Activated T-cell treated with anti-CD3 and anti-CD28 coated beads, Interleukin-2, amount 50 U/mL, for 4 hours (primary cell): ENCODE results near the gene PRKD3. TPM values are rescaled to one million over a fixed set of nuclear protein-coding genes. Genes with fewer than 3 reads are reported as not detected.

Experiments used
- ATAC-seq, 2 donors: fragments of 200-7000 bp; cut with Tn5 transposase; one replicate each; pipeline ENCODE4 v1.10.0; 2021
- DNase-seq: peaks from one replicate; pipeline ENCODE4 v3.0.0-alpha.2; 2020
- H3K27me3 Mint-ChIP-seq: one replicate; pipeline ENCODE4 v1.8.0; 2021; ENCODE audit warnings: low read depth, mixed read lengths
- H3K36me3 Mint-ChIP-seq: one replicate; pipeline ENCODE4 v1.8.0; 2022; ENCODE audit warnings: mixed read lengths; ENCODE audit not compliant: insufficient read depth
- H3K4me1 Mint-ChIP-seq: one replicate; pipeline ENCODE4 v1.8.0; 2021; ENCODE audit warnings: low read depth, mixed read lengths
- H3K4me3 Mint-ChIP-seq: one replicate; pipeline ENCODE4 v1.8.0; 2021; ENCODE audit warnings: mild to moderate bottlenecking, moderate library complexity, mixed read lengths
- H3K9me3 Mint-ChIP-seq: one replicate; pipeline ENCODE4 v1.8.0; 2021; ENCODE audit warnings: mixed read lengths
- total RNA-seq, 3 donors: library from RNA; stranded (reverse); gene quantifications; one replicate each; pipeline ENCODE4 v1.2.1, GENCODE V29; 2021

PRKD3 gene
- 10 to 100 TPM; 39.8 to 66.9 (median 48.4) TPM for total RNA-seq

GRCh38 chr2:37324786-37325624 is at the start of gene PRKD3:
TSS of gene PRKD3 (minus strand) at chr2:37324833. CDS start at chr2:37316524, 8,309 bp downstream.
- Mint-ChIP-seq H3K27me3 (peaks cover 11% of the 10 kb centered on the region), H3K9me3 (no peaks in the 10 kb centered on the region), H3K4me3 (peak within 1 kb of the TSS; percentile 94), H3K4me1 (peaks cover 35% of the 10 kb centered on the region), H3K36me3 (peaks cover 2% of the 10 kb centered on the region)
- ATAC-seq (peak; percentile 81 to 82), DNase-seq (peak; percentile 64)

DNA sequence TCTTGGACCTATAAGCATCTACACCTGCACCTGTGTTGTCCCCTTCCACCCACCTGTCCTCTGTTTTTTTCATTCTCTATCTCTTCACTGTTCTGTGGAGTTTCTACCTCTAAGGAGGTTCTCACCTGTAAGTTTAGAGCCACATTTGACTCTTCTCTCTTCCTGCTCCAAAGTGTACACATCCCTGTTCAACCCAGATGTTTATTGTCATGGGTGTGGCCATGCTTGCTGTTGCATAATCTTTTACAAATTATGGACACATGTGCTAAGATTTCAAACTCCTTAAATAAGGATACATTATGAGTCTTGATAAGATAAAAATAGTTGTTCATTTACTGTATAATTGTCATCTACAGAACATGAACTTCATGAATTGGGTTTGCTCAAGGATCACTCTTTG is 47.4 kb upstream of the PRKD3 start:
- no peak overlapping the region for H3K4me3 Mint-ChIP-seq
- H3K9me3 Mint-ChIP-seq: no peaks in the 10 kb centered on the region
- H3K4me1 Mint-ChIP-seq: peaks cover 23% of the 10 kb centered on the region
- DNase-seq (no peak), ATAC-seq (no peak)
- H3K36me3 Mint-ChIP-seq: no peaks in the 10 kb centered on the region
- peaks cover 25% of the 10 kb centered on the region for H3K27me3 Mint-ChIP-seq

DNA sequence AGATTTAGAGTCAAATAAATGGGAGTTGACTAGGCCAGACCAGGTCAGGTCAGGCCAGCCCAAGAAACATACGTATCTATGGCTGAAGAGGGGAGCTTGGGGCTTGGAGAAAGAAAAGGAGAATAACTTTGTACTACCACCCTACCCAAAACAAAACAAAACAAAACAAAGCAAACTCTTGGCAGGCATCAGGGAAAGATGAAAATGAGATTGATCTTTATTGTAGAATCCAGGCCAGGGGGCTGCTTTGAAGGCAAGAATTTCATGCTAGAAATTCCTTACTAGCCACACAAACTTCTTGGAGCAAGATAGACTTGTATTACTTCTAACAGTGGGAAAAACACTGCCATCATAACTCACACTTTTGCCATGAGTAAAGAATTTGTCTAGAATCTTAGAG is 46.0 kb upstream of the PRKD3 start:
- H3K27me3 Mint-ChIP-seq: peaks cover 23% of the 10 kb centered on the region
- no peak for DNase-seq
- H3K4me1 Mint-ChIP-seq: peaks cover 10% of the 10 kb centered on the region
- no peaks in the 10 kb centered on the region for H3K36me3 Mint-ChIP-seq
- H3K9me3 Mint-ChIP-seq: no peaks in the 10 kb centered on the region
- no peak for ATAC-seq
- H3K4me3 Mint-ChIP-seq: no peak overlapping the region

GRCh38 chr2:37367984-37368383 is 43.4 kb upstream of the PRKD3 start:
- Mint-ChIP-seq H3K36me3 (no peaks in the 10 kb centered on the region), H3K27me3 (peaks cover 11% of the 10 kb centered on the region), H3K4me3 (peak overlapping the region; percentile 56), H3K4me1 (peaks cover 2% of the 10 kb centered on the region), H3K9me3 (no peaks in the 10 kb centered on the region)
- peak; percentile 70 to 76 for ATAC-seq
- peak; percentile 17 for DNase-seq

GRCh38 chr2:37367310-37367709 is 42.7 kb upstream of the PRKD3 start:
- Mint-ChIP-seq H3K36me3 (no peaks in the 10 kb centered on the region), H3K4me1 (peaks cover 2% of the 10 kb centered on the region), H3K9me3 (no peaks in the 10 kb centered on the region), H3K4me3 (peak overlapping the region; percentile 56), H3K27me3 (peaks cover 12% of the 10 kb centered on the region)
- peak in 1 of 2 donors; percentile 5 for ATAC-seq
- no peak for DNase-seq

- ATAC-seq (peak; percentile 59 to 73), DNase-seq (no peak)
- Mint-ChIP-seq H3K36me3 (no peaks in the 10 kb centered on the region), H3K9me3 (no peaks in the 10 kb centered on the region), H3K4me3 (peak overlapping the region; percentile 53), H3K27me3 (peaks cover 7% of the 10 kb centered on the region), H3K4me1 (no peaks in the 10 kb centered on the region)
Observed at GRCh38 chr2:37366773-37367172, 42.1 kb upstream of the PRKD3 start.

DNA sequence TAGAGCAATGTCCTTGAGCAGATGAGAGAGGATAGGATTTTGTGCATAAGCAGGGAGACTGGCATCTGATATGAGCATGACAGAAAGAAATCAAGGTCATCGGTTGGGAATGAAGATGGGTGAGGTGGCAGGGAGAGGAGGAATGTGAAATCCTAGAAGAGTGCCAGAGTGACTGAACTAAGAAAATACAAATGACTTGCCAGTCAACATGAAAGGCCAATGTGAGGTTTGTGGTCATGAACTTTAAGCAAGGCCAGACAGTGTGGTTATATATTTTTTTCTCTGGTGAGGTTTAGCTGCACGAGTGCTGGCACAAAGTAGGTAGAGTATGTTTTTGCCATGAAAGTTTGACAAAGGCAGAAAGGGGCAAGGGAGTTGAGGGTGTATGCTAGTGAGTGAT is 41.0 kb upstream of the PRKD3 start:
- Mint-ChIP-seq H3K36me3 (no peaks in the 10 kb centered on the region), H3K4me1 (no peaks in the 10 kb centered on the region), H3K27me3 (peaks cover 12% of the 10 kb centered on the region), H3K9me3 (no peaks in the 10 kb centered on the region), H3K4me3 (no peak overlapping the region)
- peak; percentile 38 to 72 for ATAC-seq
- no peak for DNase-seq

DNA sequence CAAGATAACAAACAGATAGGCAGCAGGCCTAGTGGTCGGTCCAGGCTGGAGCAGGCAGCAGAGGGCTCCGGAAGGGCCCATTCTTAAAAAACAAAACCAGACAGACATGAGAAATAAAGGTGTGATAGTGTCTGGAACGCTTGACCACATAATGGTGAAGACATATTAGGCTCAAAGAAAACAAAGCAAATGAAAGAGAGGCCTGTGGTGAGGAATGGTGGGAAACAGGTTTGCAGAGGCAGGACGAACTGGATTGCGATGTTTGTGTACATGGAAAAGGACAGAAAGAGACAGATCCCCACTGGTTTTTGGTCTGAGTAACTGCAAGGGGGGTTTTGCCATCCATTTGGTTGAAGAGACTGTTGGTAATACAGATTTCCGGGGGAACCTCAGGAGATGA is 39.7 kb upstream of the PRKD3 start:
- H3K27me3 Mint-ChIP-seq: peaks cover 18% of the 10 kb centered on the region

DNA sequence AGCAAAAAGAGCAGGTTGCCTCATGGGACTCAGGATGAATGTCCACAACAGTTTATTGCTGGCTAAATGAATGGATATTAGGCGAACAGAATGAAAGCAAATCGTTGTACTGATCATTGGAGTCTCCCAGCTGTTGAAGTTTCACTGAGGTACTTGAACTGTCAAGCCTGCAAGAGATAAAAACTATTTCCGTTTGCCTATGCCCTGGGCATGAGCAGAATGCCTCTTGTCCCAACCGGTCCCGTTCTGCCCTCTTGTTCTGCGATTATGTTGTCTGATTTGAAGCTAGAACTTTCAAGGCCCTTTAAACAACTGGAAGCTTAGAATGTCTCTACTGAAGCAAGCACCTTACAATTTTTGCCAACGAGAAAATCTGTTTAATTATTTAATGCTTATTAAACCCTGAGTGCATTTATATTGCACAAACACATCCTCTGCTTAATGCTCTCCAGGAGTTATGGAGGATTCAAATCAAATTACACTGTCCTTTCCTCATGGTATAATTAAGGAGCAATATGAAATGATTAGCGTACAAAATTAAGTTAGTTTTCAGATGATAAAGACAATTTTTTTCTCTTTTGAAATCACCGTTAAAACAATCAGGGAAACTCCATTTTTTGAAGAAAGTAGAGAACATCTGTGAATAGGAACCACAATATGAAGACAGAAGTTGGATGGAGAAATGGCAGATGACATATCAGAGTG is 37.5 kb upstream of the PRKD3 start:
- no peak for DNase-seq
- H3K4me1 Mint-ChIP-seq: no peaks in the 10 kb centered on the region
- H3K9me3 Mint-ChIP-seq: no peaks in the 10 kb centered on the region
- no peak overlapping the region for H3K4me3 Mint-ChIP-seq
- no peak for ATAC-seq
- H3K36me3 Mint-ChIP-seq: peaks cover 2% of the 10 kb centered on the region
- peaks cover 22% of the 10 kb centered on the region for H3K27me3 Mint-ChIP-seq

More for the DNA sequence above, 39.7 kb upstream of the PRKD3 start:
- Mint-ChIP-seq H3K4me1 (no peaks in the 10 kb centered on the region), H3K4me3 (no peak overlapping the region), H3K36me3 (peaks cover 2% of the 10 kb centered on the region), H3K9me3 (no peaks in the 10 kb centered on the region)
- ATAC-seq (no peak), DNase-seq (no peak)

DNA sequence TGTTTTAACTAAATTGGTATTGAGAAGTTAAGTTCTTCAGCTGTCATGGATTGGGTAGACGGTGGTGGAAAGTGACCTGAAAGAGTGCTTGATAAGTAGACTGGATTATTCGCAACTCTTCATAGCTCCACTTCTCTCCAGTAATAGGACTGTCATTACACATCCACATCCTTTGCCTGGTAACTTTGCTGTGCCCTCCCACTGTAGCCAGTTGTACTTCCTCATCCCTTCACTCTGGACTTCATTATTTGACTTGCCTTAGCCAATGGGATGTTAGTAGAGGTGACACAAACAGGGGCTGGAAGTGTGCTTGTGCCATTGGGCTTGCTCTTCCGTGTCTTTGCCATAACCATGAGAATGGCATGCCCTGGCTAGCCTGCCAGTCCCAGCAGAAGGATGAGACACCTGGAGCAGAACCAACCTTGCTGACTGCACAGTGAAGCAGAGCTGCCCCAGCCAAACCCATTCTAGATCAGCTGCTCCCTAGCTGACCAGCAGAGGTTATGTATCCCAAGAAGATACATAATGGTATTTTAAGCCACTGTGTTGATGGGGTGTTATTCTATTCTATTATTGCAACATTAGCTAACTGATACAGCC is 36.7 kb upstream of the PRKD3 start:
- ATAC-seq: no peak
- Mint-ChIP-seq H3K4me3 (no peak overlapping the region), H3K27me3 (peaks cover 26% of the 10 kb centered on the region), H3K4me1 (no peaks in the 10 kb centered on the region), H3K36me3 (peaks cover 2% of the 10 kb centered on the region), H3K9me3 (no peaks in the 10 kb centered on the region)
- no peak for DNase-seq

DNA sequence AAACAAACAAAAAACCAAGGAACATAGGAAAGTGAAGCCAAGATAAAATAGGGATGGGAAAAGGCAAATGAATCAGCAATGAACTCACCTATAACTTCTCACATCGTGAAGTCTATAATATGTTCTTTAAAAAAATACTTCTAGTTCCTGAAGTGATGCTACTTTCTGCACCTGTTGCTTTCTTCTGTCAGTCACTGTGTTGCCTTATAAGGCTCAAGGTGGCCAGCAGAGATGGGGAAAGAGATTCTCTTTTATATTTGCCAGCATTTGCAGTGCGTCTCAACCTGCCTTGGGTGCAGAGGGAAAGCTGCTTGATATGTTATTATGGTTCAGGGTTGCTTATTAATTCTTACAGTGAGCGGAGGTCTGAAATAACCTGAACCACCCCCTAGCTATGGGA is 33.8 kb upstream of the PRKD3 start:
- H3K9me3 Mint-ChIP-seq: no peaks in the 10 kb centered on the region
- H3K27me3 Mint-ChIP-seq: peaks cover 35% of the 10 kb centered on the region
- H3K4me1 Mint-ChIP-seq: no peaks in the 10 kb centered on the region
- H3K4me3 Mint-ChIP-seq: no peak overlapping the region
- H3K36me3 Mint-ChIP-seq: peaks cover 3% of the 10 kb centered on the region
- DNase-seq: no peak
- ATAC-seq: no peak

DNA sequence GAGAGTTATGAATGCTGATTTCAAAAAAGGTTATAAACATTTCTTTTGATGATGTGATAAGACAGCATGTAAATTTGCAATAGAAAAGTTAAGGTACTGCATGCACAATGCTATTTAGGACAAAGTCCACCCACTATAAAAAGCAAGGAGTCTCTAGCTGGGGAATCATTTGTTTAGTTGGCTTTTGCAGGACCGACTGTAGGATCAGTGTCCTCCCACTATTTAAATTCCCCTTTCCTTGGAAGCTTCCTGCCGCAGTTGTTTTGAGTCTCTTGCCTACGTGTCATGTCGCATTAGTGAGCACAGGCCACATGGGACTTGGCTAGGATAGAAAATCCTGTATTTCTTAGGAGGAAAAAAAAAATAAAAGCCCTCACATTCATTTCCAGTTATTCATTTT is 32.9 kb upstream of the PRKD3 start:
- no peaks in the 10 kb centered on the region for H3K4me1 Mint-ChIP-seq
- no peak overlapping the region for H3K4me3 Mint-ChIP-seq
- DNase-seq (no peak), ATAC-seq (no peak)
- peaks cover 3% of the 10 kb centered on the region for H3K36me3 Mint-ChIP-seq
- H3K9me3 Mint-ChIP-seq: no peaks in the 10 kb centered on the region
- peaks cover 31% of the 10 kb centered on the region for H3K27me3 Mint-ChIP-seq

DNA sequence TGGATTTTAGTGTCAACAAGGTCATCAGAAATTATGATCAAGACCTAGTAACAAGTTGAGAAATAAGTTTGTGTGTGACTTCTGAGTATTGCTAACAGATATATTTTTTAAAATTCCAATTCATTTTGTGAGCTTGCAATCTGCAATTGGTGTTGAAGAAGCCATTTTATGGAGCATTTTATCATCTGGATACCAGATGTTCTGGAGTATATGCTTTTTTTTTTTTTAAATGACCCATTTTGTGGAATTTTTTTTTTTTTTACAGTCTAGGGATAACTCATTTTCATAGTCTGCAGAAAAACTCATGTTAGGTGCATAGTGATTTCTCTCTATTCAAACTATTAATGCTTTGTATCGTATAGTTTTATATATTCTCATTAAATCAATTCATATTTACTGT is 32.4 kb upstream of the PRKD3 start:
- DNase-seq: no peak
- Mint-ChIP-seq H3K27me3 (peaks cover 29% of the 10 kb centered on the region), H3K4me3 (no peak overlapping the region), H3K36me3 (peaks cover 3% of the 10 kb centered on the region), H3K4me1 (no peaks in the 10 kb centered on the region), H3K9me3 (no peaks in the 10 kb centered on the region)
- ATAC-seq: no peak

GRCh38 chr2:37356299-37356698 is 31.7 kb upstream of the PRKD3 start:
- DNase-seq (no peak), ATAC-seq (no peak)
- H3K4me3 Mint-ChIP-seq: no peak overlapping the region
- H3K27me3 Mint-ChIP-seq: peaks cover 27% of the 10 kb centered on the region
- H3K36me3 Mint-ChIP-seq: peaks cover 3% of the 10 kb centered on the region
- H3K4me1 Mint-ChIP-seq: no peaks in the 10 kb centered on the region
- H3K9me3 Mint-ChIP-seq: no peaks in the 10 kb centered on the region
